Hematopoietic multipotent progenitor cell treated with erythropoietin and hydrocortisone succinate and interleukin-3 and kit ligand, for 4 days (in vitro differentiated cells): ENCODE data around the gene ARL5C.
A peak's percentile ranks its signal among the peaks of the same experiment; 100 is the strongest.

Experiments
- DNase-seq: peaks from one replicate; pipeline ENCODE4 v3.0.0-alpha.2; 2015

Gene ARL5C

DNA sequence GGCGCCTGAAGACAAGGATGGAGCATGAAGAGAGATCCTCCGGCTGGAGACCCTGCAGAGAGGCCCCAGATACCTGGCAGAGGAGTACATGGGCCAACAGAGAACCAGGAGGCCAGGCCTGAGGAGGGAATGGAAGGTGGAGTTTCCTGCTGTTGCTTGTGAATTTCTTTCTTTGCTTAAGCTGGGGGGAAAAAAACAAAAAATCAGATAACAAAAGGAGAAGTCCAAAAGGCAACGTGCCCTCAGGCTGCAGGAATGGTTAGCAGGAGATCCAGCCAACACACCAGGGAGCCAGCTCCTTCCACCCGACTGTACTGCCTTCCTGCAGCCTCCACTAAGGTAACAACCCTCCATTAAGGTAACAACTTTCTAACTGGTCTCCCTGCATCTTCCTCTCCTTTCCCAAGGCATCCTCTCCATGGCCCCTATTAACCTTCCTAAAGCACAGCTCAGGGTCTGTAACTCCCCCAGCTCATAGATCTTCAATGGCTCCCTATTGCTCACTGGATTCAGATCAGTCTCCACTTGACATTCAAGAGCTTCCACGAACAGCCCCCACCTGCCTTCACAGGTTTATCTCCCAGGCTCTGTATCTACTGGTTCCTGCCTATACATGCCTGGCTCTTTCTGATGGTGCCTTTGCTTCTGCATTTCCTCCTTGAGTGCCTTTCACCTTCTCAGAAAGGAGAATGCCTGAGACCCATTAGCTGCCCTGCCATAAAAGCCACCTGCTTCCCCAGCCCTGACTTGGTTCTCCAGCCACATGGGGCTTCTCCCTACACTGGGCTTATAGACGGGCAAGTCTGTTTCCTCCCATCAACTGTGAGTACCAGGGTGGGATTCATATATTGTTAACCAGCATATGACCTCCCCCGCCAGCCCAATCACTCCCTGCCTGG, 725 bp upstream of the ARL5C start:
- peak; percentile 67 for DNase-seq

DNA sequence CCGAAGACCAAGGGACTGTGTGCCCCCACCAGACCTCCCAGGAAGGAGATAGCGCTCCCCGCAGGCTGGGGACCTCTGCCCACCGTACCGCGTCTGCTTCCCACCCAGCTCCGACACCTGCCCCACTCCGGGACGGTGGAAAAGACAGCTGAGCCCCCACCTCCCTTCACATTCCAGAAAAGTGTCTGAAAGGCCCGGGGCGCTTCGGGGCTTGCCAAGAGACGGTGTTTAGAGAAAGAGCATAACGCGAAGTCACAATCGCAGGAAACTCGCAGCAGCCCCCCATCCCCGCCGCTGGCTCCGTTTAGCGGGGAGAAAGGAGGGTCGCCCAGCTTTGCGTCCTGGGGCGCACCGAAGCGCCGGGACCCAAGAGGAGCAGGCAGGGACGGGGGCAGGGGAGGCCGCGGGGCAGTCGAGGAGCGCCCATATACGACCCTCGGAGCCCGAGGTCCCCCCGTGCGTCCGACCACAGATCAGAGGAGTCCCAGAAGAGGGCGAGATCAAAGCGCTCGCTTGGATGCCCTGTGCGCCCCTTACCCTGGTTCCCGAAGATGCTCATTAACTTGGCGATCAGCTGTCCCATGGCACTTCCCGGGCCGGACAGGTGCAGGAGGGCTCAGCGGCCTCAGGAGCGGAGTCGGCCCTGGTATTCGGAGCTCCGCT, 652 bp downstream of the ARL5C start:
- no peak for DNase-seq

DNA sequence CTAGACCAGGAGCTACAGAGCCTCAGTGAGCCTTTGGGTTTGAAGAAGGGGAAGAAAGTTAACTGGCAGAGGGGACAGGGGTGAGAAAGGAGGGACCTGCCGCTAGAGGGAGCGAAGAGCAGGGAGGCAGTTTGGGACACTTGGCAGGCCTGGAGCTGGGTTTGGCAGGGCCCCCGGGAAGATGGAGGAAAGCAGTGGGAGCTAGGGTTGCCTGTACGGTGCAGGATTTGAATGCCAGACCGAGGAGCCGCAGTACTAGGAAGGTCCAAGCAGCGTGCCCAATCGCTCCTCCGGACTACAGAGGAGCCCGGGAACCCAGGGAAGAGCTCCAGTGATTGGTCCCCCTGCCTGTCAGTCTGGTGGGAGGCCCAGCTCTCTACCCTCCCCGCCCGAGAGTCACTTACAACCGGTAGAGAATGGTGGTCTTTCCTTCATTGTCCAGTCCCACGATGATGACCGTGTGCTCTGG, 1.3 kb downstream of the ARL5C start:
- DNase-seq, result peak; percentile 92

DNA sequence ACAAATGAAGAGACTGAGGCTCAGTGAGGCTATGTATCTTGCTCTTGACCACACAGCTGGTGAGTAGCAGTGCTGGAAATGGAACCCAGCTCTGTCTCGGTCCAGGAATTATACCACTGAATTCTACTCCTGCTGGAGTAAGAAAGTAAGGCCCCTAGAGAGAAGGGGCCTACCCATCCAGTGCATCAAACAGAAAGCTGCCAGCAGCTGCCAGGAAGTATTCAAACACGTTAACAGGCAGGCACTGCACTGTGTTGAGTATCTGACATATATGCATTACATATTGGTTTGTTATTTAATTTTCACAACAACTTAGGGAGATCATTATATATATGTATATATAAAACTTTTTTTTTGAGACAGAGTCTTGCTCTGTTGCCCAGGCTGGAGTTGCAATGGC, 4.0 kb downstream of the ARL5C start:
- DNase-seq, result no peak

DNA sequence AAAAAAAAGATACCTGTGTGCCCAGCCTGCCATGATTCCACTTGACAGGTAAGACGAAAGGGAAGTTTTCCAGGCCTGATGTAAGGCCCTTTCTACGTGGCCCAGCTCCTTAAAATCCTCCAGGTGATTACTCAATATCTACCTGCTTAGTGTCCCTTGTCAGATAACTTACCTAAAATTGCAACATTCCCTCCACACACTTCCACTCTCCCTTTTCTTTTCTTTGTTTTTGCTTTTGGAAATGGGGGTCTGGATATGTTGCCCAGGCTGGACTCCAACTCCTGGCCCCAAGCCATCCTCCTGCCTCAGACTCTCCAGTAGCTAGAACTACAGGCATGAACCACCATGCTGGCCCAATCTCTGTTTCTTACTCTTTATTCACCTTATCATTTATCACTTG, 7.3 kb downstream of the ARL5C start:
- no peak for DNase-seq

DNA sequence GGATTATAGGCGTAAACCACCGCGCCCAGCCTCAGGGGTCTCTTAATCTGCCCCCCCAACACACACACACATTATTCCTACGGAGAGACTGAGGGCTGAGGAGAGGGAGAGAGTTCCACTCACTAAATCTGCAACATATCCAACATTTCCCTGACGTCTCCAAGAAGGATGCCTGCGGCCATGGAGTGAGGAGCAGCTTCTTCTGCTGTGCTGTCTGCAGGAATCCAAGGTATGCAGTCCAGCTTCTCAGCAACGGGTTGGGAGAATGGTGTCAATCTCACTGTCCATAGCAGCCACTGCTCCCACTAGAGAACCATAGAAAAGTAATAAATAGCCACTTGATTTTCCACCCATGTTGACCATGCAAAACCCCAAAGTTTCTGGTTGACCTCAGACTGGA, 9.5 kb downstream of the ARL5C start:
- no peak for DNase-seq

DNA sequence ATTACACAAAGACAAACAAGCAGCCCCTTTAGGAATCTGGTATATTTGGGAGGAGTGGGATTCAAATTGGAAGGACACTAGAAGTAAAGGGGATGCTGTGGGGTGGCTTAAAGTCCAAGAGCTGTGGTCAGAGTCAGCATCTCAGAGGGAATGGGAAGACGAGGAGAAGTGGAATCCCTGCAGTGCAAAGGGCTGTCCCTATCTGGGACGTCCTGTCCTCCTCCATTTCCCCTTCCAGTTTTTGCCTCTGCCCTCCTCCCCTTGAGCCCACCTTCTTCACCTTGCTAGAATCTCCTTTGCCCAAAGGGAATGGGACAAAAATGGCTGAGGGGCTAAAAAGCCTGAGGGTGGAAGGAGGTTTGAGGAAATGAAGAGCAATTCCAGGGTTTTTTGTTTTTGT, 10.3 kb downstream of the ARL5C start:
- DNase-seq, result no peak

DNA sequence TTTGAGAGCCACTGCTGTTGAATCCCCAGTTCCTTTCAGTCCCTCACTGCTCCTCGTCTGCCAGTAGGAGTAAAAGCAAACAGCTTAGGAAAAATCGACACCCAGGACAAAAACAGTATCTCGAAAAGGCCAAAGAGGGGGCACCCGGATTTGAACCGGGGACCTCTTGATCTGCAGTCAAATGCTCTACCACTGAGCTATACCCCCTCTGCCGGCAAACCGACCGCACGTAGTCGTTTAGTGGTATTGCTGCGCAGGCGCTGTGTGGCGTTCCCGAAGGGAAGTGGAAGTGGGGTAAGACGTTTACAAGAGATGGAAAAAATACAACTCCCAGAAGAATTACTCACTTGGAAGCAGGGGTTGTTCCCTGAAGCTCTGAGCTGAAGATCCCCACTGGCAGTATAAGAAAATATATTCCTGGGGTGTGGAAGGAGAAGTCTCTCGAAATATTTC, 12.3 kb downstream of the ARL5C start:
- DNase-seq, result peak; percentile 91

DNA sequence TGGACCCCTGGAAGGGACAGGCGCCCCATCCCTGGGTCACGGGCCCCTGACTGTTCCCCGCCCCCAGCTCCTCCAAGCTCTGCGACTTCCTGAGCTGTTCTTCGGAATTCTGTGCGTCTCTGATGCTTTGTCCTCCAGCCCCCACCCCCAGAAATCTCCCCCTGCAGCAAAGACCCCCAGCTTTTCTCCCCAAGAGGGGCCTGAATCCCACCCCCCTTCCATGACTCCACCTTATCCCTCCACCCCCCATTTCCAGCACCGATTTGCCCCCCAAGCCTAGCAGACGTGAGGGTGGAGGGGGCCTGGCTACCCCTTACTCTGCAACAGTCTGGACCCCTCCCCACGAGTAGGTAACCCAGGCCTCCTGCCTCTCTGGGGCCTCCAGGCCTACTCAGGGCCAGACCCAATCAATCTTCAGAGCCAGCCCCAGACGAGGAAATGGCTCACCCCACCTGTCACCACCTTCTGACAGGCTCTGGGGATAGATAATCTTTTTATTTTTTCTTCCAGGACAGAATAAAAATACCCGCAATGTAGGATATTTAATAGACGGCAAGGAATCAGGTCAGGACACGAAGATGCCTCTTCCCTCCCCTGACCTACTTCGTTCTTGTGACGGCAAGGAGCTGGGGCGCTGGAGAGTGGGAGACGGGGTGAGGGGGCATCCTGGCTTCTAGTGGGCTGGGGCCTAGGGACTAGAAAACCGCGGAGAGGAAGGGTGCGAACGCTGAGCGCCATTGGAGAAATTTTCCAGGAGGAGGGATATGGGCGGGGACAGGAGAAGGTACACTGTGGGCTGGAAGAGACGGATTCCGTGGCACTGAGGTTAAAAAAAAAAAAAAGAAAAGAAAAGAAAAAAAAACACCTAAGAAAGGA, 13.8 kb downstream of the ARL5C start:
- DNase-seq, result no peak

DNA sequence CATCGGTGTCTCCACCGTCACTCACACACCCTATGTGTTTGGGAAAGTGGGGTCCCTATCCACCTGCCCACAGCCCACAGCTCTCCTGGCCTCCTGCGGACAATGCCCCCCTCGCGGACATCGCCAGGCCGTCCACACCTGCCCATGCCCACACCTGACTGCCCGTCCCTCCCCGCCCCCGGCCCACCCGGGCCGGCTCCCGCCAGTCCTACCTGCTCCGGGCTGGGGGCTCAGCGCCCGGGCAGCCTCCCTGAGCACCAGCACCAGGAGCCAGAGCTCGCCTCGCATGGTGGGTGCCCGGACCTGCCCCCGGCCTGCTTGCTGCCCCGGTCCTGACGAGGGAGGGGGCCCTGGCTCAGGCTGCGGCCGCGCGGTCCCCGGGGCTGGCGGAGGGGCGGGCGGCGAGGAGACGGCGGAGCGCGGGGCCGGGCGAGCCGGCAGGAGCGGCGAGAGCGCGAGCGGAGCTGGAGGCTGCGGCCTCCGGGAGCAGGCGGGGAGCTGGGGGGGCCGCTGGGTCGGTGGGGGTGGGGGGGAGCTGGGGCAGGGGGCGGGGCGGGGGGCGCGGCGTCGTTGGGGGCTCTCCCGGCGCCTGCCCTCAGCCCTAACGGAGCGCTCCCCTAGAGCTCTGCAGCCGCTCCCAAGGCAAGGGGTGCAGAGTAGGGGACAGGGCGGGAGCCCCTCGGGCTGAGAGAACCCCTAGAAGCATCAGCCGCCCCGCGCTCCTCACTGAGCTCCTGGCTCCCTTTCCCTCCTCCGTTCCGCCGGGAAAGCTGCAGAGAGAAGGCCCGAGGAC, 14.6 kb downstream of the ARL5C start, which contains the start of gene PLXDC1:
TSS of gene PLXDC1 (minus strand) at position 488 of the 793 bp plus-strand sequence. CDS start at position 288, 200 bp downstream.
- DNase-seq, result no peak

DNA sequence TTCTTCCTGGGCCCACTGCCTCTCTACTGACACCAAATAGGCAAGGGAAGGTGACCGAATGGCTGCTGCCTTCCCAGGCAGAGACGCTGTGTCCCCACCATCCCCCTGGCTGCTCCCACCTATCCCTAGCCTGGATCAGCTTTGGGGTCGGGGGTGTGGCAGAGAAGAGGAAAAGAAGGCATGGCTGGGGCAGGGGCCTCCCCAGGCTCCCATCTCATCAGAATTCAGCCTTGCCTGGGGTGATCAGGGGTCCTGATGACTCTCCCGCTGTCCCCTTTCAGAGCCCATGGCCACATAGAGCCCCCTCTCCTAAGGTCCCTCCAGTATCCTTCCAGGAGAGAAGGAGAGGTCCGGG, 15.2 kb downstream of the ARL5C start:
- DNase-seq, result no peak

DNA sequence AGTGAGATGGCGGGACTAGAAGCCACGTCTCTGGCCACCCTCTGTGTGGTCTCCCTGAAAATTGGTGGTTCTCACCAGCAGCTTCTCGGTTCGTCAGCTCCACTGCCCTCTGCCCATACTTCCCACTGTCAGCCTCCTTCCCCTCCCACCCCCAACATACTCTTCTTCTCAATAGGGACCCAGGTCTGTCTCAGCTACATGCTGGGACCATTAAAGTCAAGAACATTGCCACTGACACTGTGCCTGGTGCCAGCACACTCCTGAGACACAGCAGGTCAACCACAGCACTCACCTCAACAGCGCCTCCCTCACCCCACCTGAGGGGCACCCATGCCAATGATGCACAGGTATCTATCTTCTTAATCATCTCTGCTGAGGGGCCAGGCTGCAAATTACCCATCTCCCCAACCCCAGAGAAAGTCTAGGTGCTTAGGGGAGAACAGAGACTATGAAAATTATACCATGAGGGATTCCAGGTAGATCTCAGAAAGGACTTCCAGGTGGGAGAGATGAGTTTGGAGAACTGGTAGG, 15.8 kb downstream of the ARL5C start:
- no peak for DNase-seq

DNA sequence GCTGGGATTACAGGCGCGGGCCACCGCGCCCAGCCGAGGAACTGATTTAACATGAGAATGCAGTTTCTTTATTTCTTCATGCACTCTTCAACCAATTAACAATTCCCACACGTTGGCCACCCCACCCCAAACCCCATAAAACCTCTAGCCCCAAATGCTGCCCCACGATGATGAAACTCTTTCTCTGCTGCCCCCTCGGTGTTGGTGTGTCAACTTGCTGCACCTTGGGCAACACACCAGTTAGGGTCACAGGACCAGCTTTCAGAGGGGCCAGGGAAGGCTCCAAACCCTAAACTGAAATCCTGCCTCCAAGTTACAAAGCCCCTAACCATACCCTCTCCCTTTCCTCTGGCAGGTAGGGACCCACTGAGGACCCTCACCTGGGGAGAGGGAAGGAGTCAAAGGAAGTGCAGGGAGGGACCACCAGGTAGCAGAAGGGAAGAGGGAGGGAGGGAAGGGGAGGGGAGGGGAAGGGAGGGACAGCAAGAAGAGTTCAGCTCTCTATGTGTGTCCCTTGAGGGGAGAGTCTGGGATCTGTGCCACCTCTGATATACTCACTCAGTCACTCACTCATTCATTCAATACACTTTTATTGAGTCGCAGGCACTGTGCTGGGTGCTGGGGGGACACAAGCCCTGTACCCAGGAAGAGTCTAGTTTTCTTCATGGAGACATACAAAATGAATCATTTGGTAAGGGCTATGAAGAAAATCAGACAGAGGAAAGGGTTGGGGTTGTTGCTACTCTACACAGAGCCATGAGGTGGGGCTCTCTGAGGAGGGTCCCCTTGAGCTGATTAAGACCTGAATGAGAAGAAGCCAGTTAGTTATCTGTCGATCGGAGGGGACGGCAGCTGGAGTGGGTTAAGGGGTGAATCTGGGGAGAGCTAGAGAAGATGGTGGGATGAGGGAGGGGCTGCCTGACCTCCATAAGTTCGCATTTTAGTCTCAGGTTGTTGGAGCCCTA, 18.5 kb downstream of the ARL5C start:
- no peak for DNase-seq

DNA sequence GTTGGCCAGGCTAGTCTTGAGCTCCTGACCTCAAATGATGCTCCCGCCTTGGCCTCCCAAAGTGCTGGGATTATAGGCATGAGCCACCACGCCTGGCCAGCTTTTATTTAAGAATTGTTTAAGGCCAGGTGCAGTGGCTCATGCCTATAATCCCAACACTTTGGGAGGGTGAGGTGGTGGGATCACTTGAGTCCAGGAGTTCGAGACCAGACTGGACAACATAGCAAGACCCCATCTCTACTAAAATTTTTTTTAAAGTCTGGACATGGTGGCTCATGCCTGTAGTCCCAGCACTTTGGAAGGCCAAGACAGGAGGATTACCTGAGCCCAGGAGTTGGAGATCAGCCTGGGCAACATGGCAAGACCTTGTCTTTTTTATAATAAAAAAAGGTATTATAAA, 19.7 kb downstream of the ARL5C start:
- DNase-seq, result no peak

DNA sequence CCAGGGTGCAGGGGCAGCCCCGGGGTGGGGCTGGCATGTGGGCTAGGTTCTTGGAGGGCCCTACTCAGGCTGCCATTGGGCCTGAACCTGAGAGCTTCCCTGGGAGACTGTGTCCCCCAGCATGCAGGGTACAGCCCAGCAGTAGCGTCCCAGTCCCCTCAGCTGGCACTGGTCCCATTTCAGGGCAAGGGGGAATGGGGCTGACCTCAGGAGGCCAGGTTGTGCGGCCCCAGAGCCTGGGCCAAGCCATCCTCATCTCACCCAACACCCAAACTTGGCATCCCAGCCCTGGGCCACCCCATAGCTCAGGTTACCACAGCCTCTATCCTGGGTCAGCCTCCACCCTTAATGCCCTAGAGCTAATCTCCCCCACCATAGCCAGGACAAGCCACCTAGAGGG, 20.8 kb downstream of the ARL5C start:
- no peak for DNase-seq

DNA sequence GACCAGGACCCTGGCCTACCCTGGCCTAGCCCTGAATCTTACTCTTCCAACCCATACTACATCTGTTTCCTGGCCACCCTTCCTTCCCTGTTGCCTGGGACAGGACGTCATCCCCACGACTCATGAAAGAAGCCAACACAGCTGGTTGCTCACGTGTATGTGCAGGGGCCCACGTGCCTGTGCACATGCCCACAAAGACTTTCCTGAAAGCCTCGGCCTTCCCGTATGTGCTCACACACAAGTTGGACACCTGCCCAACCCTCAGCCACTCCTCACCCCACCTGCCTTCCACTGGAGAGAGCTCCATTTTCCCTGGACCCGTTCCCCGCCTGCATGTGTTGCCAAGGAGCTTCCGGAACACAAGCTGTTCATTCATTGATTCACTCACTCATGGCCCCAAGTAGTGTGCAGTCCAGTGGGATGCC, 21.5 kb downstream of the ARL5C start:
- no peak for DNase-seq

DNA sequence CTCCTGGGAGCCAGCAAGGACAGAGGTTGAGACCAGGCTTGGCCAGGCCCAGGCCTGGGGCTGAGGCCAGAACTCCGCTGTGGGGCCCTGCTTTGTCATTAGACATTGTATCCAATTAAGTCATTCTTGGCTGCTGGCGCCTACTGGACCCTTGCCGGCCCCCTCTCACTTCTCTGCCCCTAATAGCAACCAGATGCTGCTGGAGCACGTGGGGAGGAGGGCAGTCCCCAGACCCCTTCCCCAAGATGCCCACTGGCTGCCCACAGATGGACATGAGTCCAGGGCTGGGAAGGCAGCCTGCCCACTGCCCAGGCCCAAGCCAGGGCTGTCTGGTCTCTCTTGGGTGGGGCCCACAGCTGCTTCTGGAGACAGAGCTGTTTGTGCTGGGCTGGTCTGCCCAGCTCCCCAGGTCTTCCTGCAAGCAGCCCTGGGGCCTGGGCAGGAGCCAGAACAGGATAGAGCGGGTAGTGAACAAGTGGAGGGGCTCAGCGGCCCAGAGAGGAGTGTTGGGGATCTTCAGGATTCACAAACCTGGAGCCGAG, 22.3 kb downstream of the ARL5C start:
- DNase-seq, result no peak

DNA sequence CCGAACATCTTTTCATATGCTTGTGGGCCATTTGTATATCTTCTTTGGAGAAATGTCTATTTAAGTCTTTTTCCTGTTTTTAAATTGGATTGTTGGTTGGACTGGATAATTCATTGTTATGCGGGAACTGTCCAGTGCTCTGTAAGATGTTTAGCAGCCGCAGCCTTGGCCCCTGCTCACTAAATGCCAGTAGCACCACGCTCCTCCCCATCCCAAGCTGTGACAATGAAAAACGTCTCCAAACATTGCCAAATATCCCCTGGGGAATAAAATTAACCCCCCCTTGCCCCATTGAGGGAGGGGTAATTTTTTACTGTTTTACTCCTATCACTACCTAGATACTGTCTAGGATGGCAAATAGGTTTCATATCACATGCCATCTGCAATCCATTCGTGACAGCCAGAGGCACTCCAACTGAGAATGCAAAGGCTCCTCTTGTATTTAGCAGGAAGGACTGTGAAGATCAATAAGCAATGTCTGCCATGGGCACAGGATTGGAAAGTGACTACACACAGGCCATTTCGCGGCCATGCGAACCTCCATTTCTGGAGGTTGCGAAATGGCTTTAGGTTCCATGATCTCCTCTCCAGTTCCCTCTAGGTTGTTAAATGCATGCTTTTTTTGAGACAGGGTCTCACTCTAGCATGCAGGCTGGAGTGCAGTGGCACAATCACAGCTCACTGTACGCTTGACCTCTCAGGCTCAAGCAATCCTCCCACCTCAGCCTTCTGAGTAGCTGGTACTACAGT, 23.9 kb downstream of the ARL5C start:
- DNase-seq, result no peak

DNA sequence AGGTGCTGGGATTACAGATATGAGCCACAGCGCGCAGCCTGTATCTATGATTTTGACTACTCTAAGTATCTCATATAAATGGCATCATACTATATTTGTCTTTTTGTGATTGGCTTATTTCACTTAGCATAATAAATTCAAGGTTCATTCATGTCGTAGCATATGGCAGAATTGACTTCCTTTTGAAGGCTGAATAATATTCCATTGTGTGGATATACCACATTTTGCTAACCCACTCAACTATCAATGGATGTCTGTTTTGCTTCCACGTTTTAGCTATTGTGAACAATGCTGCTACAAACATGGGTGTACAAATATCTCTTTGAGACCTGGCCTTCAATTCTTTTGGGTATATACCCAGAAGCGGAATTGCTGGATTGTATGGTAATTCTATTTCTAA, 24.7 kb downstream of the ARL5C start:
- DNase-seq, result no peak

DNA sequence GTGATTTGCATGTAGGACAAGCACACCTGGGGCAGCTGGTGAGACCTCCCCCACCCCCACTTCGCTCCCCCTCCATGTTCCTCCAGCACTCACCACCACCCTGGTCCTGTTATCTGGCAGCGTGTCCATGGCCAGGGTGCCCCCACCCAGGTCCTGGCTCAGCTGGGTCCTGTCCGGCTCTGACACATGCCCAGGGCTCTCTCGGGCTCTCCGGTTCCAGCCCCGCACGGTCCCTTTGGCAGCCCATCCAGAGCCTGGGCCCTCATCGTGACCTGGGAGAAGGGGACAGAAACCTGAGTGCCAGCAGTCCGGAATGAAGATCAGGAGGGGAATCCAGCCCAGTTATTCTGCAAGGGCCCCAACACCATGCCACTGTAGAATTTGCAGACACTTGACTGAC, 26.4 kb downstream of the ARL5C start:
- DNase-seq, result no peak
